Panc1 (cell line): ENCODE measurements around the gene PPP1R3E.

Source experiments
- POLR2AphosphoS5 ChIP-seq: IDR thresholded peaks from 2 replicates; pipeline ENCODE4 v1.6.1; 2012; ENCODE audit warnings: mild to moderate bottlenecking, low read depth, low read length, moderate library complexity
- SIN3A ChIP-seq: IDR thresholded peaks from 2 replicates; pipeline ENCODE4 v1.6.1; 2012; ENCODE audit warnings: low read depth, mild to moderate bottlenecking, low read length, moderate library complexity, borderline replicate concordance; ENCODE audit not compliant: insufficient read depth
- TCF7L2 ChIP-seq: IDR thresholded peaks from 2 replicates; pipeline ENCODE4 v1.6.1; 2011; ENCODE audit warnings: mild to moderate bottlenecking, low read depth, low read length, inconsistent platforms
- TF ChIP-seq, protein P1 (sequence below): fragments of 450-650 bp; IDR thresholded peaks from 2 replicates; pipeline ENCODE4 v1.5.1; 2017; ENCODE audit warnings: mild to moderate bottlenecking

DNA sequence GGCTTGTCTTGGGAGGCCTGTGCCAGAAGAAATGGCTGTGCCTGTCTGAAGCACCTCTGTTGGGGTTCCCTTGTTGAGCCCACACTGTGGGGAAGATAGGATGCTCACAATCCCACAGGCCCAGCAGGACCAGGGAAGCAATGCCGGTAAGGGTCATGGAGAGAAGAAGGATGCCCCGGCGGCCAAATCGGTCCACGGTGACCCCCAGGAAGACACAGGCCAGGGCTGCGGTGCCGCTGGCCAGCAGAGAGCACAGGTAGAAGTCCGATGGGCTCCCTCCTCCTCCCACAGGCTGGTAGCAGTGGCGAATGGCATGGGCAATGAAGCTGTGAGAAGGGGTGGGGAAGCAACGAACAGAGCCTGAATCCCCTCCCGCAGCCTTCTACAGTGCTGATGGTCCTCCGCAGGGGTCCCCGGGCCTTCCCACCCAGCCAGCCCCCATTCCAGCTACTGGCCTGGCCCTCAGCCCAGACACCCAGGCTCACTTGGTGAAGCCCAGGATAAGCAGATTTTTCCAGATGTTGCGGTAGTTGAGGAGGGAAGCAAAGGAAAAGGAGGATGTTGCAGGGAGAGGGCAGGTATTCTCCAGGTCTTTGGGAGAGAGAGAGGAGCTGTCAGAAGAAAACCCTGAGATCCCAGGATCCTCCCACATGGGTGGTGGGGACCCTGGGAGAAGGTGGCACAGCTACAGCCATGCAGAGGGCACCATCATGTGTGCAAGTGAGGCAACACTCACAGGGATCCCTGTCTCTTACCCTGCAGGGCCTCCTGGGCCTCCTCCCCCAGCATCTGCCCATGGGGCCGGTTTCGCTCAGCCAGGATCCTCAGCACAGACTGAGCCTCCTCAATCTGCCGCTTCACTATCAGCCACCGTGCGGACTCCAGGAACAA is 45.0 kb upstream of the PPP1R3E start:
- TF ChIP-seq, protein P1, sequence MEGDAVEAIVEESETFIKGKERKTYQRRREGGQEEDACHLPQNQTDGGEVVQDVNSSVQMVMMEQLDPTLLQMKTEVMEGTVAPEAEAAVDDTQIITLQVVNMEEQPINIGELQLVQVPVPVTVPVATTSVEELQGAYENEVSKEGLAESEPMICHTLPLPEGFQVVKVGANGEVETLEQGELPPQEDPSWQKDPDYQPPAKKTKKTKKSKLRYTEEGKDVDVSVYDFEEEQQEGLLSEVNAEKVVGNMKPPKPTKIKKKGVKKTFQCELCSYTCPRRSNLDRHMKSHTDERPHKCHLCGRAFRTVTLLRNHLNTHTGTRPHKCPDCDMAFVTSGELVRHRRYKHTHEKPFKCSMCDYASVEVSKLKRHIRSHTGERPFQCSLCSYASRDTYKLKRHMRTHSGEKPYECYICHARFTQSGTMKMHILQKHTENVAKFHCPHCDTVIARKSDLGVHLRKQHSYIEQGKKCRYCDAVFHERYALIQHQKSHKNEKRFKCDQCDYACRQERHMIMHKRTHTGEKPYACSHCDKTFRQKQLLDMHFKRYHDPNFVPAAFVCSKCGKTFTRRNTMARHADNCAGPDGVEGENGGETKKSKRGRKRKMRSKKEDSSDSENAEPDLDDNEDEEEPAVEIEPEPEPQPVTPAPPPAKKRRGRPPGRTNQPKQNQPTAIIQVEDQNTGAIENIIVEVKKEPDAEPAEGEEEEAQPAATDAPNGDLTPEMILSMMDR: no peak
- TF ChIP-seq POLR2AphosphoS5 (no peak), SIN3A (no peak), TCF7L2 (no peak)
